ENCODE measurements around the gene LETMD1.
"Not testable (repeated sequence)": the region's sequence is repeated elsewhere in the genome, so short reads cannot be mapped to it uniquely, and the experiment has no call there.

The LETMD1 gene, protein sequence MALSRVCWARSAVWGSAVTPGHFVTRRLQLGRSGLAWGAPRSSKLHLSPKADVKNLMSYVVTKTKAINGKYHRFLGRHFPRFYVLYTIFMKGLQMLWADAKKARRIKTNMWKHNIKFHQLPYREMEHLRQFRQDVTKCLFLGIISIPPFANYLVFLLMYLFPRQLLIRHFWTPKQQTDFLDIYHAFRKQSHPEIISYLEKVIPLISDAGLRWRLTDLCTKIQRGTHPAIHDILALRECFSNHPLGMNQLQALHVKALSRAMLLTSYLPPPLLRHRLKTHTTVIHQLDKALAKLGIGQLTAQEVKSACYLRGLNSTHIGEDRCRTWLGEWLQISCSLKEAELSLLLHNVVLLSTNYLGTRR

DNA sequence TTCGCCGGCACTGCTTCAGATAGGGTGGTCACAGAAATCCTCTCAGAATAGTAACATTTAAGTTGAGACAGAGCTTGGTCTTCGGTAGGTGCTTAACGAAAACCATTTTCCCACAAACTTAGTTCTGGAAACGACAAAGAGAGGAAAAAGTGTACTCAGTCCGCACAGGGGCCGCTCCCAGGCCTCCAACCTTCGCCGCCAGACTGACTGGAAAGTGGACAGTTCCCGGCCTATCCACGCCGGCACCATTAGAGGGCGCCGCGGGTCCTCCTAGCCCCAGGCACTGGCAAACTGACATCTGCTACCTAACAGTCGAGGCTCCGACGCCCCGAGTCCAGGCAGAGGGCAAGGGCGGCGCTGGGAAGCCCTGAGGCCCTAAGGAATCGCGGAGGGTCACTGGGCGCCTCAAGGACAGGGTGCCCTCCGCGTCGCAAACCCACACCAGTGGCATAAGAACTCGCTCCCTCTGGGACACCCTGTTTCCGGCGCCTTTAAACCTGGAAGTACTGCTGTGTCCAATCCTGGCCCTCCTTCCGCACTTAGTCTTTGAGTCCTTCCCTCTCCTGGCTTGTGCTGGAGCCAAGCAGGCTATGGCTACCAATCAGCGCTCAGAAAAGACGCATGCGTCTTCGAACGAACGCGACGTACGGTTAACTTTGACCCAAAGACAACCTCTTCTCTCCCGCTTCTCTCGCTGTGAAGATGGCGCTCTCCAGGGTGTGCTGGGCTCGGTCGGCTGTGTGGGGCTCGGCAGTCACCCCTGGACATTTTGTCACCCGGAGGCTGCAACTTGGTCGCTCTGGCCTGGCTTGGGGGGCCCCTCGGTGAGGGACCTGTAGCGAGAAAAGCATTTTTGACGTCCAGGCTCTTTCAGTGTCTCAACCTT lies at the start of gene LETMD1:
Gene LETMD1 (plus strand): TSS at position 673 of the 886 bp plus-strand sequence. CDS start 30 bp downstream, at position 703.
- DNase-seq: peak; percentile 88

DNA sequence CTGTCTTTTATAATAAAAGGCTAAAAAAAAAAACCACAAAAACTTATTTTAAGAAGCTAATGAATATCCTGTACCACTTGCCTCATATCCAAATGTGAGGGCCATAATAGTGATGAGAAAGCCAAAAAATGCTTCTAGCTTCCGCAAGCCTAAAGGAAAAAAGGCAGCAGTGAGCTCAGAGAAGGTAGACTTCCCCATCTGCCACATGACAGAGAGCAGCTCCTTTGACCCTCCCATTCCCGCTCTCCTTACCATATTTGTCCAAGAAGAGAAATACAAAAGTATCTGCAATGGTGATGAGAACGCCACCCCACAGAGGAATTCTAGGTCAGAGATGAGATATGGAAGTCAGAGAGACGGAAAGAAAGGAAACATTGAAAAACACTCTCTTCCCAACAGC lies 49.0 kb upstream of the LETMD1 start:
- DNase-seq: no peak

DNA sequence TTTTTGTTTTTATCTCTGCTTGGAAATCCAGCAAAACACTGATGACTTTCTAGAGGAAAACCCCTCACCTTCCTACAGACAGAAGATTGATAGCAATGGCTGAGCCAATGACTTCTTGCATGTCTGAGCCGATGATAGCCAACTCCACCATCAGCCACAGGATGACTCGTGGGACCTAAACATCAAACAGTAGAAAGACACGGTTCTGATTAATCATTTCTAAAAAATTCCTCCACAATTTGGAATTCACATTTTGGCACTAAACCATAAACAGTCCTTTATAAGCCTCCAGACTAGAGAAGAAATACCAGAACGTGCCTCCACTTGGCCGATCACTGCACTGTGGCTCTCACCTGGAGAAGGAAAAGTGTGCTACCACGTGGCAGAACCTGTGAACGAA lies 47.9 kb upstream of the LETMD1 start:
- DNase-seq: no peak

DNA sequence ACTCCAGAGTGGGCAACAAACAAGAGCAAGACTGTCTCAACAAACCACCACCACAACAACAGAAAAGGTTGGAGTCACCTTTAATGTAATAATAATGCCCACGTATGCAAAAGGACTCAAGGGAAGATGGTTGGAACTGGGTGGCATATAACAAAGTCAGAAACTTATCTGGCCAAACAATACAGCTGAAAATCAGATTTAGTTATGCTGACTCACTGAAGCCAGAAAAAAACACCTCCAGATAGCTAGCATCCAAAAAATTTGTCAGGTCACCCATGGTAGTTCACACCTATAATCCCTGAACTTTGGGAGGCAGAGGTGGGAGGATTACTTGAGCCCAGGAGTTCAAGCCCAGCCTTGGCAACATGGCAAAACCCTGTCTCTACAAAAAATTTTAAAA lies 46.3 kb upstream of the LETMD1 start:
- no peak for DNase-seq

DNA sequence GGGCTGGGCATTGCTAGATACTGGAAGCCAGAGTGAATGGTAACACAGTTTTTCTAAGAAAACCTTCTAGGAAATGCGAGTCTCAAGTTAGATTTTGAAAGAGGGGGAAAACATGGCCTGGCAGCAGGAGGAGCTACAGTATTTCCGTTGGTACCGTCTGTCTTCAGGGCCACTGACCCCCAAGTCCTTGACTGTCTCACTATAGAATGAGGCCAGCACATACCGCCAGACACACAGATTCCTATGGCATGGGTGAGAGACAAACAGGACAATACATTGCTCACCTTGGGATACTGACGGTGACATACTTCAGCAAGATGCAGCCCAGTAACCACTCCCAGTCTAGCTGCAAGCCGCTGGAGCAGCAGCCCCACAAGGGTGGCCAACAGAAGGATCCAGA lies 43.6 kb upstream of the LETMD1 start:
- no peak for DNase-seq

DNA sequence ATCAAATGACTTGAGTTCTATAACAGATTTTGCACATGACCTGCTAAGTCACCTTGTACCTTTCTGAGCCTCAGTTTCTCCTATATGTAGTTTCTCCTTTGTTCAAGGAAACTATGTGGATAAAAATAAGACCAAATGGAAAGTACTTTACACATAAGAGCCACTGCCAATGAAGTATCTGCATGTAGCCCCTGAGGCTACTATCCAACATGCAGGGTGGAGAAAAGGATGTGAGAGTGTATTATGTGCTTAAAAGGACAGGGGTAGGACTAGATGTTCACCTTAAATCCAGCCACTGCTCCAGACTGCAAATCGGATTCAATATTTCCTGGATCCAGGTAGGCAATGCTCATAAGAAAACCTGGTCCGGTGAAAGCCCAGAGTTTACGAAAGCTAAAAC lies 43.1 kb upstream of the LETMD1 start:
- DNase-seq: no peak

DNA sequence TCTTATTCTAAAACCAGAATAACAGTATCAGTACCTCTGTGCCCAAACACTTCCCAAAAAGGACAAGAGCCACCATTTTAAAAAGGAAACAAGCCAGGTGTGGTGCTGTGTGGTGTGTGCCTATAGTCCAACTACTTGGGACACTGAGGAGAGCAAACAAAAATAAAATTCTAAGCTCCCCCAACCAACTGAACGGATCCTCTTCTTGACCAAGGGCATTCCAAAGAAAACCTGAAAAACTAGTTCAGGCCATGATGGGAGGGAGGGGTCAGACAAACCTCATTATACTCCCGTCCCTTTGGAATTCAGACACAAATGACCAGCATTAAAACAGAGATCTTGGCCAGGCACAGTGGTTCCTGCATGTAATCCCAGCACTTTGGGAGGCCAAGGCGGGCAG lies 42.5 kb upstream of the LETMD1 start:
- DNase-seq: no peak

DNA sequence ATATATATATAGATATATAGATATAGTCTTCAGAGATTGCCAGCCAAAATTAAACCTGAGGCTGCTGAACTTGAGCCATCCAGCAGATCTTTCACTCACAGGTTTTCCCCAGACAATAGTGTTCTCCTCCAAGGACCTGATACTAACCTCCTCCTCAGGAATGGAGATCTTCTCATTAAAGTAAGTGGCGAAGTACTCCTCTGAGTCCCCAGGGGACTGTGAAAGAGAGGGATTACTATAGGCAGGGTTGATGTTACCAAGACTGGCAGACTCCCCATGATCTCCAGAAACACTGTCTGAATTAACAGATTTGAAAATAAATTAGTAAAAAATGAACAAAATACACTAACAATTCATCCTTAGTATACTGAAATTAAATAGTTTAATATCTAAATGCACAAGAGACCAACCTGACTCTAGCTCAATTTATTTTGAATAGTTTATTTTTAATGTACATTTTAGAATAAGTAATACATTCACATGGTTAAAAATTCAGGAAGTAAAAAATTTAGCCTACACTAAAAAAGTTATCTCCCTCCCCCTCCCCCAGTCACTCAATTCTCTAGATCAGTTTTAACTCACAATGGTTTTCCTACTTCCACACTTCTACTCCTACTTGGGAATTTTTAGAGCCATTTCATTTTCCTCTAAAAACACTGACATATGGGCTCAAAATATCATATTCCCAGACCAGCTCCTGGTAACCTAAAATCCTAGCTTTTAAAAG lies 39.6 kb upstream of the LETMD1 start:
- DNase-seq: no peak

DNA sequence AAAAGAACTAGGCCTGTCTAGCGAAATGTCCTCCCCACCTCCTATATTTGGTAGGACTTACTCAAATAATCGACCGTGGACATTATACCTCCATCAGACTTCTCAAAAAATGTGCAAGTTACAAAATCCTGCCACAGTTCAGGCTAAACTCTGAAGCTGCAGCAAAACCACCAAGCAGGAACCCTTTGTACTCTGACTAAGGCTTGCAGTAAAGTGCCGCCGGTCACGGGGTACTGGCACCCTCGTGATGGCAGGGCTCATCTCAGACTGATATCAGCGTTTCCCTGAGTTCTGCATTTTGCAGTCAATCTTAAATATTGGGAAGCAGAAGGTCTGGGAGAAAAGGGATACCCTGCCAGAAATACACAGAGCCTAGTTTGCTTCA lies 39.1 kb upstream of the LETMD1 start:
- DNase-seq: peak; percentile 5

DNA sequence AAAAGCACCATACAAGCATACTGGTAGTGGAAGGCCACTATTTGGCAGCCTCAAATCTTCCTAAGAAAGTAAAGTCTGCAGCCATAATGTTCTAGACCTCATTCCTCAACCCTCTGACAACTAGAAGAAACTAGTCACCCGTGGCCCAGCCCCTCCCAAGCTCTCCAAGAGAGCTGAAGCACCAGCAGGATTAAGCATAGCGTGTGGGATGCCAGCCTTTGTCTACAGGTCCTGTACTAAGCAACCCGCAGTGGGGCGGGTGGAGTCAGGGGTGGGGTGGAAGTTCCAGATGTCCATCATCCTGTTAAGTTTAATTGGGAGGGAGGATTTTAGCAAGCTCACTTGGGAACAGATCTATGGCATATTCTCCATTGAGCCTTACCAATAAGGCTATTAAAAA lies 36.2 kb upstream of the LETMD1 start:
- DNase-seq: no peak

DNA sequence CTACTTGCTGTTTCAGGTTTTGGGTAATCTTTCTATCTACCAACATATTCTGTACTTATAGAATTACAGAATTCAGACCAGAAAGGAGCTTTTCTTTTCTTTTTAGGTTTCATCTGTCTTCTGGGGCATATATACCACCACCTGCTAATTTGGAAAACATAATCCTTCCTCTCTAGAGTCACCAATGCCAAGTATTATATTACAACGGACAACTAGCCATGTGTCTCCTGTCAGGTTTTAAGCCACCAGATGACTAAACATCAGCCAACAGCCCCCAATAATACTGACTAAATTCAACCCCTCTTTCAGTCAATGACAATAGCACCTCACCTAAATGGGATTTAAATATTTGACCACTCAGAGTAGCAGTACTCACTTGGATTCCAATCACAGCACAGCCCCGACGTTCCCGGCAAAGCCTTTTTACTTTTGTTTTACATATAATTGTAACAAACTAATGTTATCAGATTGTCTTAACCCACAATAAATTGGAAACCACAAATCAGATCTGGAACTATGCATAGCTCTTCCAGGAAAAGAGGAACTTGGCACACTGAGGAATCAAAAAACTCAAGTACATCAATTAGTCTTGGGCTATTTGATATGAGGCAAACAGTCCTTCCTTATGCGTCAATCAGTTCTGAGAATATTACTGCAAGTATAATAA lies 35.4 kb upstream of the LETMD1 start:
- no peak for DNase-seq

DNA sequence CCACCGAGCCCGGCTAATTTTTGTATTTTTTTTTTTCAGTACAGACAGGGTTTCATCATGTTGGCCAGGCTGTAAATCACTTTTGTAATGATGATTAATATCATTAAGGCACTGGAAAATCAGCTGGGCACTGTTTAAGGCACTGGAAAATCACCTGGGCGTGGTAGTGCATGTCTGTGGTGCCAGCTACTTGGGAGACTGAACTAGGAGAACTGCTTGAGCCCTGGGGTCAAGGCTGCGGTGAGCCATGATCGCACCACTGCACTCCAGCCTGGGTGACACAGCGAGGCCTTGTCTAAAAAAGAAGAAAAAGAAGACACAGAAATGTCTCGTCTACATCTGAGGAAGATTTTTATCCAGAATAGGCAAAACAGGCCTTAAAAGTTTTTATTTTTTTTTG lies 34.7 kb upstream of the LETMD1 start:
- DNase-seq: no peak

DNA sequence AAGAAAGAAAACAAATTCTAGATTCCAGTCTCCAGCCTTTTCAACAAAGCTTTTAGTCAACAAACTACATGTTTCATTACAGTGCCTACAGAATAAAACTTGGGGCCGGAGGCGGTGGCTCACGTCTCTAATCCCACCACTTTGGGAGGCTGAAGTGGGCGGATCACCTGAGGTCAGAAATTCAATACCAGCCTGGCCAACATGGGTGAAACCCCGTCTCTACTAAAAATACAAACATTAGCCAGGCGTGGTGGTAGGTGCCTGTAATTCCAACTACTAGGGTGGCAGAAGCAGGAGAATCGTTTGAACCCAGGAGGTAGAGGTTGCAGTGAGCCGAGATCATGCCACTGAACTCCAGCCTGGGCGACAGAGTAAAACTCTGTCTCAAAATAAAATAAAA lies 33.7 kb upstream of the LETMD1 start:
- not testable (repeated sequence) for DNase-seq

DNA sequence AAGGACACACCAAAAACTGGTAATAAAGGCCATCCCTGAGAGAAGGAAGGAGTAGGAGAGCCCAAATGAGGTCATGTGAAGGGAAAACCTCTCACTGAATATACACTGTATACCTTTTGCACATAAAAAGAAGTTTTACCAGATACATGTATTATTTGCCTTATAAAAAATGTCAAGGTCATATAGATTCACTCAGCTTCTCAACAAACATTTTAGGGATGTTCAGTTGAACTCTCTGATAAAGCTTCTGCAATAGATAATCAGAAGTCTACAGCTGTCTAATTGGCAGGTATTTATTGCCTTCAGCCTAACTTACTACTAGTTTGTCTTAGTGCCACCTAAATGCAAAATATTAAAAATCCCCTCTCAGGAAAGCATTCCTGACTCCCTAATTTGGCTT lies 30.7 kb upstream of the LETMD1 start:
- DNase-seq: no peak

DNA sequence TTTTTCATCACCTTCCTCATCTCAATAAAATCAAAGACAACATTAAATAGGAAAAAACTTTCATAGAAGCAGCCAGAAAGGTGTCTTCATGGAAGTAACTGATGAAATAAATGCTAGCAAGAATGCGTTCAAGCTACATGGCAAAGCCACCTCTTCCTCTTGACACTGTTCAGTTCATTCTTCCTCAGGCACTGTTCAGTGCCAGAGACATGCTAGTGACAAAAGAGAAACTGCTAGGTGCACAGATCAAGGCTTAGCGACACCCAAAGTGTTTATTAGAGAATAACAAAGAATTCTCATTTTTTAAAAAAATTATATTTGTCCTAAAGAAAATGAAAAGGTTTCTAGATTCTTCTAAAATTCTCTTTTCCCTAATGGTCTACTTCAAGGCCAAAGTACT lies 29.2 kb upstream of the LETMD1 start:
- no peak for DNase-seq

DNA sequence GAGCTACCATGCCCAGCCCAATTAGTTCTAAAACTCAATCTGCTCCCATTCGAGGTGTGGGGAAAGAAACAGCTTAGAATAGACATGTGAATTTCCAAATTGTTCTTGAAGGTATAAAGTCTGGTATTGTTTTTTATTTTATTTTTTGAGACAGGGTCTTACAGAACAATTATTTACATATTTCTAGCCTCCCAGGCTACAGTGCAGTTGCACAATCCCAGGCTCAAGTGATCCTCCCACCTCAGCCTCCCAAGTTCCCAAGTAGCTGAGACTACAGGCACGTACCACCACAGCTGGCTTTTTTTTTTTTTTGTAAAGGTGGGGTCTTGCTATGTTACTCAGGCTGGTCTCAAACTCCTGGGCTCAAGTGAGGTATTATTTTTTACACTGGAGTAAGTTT lies 28.2 kb upstream of the LETMD1 start:
- no peak for DNase-seq

DNA sequence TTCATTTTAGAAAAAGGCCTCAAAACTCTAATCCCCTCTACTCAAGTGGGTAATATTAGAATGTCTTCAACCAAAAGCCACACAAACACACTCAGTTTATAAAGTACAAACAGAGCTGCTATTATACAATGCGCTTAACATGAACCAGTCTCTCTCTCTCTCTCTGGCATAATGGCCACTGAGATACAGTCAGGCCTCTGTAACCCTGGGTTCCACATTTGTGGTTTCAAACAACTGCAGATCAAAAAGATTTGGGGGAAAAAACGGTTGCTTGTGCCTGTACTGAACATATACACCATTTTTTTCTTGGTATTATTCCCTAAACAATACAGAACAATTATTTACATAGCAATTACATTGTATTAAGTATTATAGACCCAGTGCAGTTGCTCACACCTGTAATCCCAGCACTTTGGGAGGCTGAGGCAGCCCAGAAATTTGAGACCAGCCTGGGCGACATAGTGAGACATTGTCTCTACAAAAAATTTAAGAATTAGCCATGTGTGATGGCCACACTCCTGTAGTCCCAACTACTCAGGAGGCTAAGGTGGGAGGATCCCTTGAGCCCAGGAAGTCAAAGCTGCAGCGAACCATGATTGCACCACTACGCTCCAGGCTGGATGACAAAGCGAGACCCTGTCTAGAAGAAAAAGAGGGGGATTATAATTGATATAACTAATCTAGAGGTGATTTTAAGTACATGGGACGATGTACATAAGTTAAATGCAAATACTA lies 27.5 kb upstream of the LETMD1 start:
- DNase-seq: no peak

DNA sequence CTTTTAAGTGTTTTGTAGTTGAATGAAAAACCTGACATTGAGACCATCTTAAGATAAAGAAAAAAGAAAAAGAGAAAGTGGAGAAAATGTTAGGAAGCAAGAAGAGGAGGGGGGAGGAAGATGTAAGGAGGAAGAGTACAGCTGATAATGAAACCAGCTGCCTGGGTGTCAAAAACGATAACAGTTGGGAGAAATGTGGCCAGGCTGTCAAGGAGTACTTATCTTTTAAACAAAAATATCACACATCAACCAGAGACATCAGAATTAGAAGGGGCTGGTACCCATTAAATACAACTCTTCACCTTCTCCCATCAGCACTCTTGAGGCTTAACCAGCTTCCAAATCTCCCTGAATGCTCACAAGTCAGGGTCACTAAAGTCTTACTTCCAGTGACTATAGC lies 26.4 kb upstream of the LETMD1 start:
- DNase-seq: no peak

DNA sequence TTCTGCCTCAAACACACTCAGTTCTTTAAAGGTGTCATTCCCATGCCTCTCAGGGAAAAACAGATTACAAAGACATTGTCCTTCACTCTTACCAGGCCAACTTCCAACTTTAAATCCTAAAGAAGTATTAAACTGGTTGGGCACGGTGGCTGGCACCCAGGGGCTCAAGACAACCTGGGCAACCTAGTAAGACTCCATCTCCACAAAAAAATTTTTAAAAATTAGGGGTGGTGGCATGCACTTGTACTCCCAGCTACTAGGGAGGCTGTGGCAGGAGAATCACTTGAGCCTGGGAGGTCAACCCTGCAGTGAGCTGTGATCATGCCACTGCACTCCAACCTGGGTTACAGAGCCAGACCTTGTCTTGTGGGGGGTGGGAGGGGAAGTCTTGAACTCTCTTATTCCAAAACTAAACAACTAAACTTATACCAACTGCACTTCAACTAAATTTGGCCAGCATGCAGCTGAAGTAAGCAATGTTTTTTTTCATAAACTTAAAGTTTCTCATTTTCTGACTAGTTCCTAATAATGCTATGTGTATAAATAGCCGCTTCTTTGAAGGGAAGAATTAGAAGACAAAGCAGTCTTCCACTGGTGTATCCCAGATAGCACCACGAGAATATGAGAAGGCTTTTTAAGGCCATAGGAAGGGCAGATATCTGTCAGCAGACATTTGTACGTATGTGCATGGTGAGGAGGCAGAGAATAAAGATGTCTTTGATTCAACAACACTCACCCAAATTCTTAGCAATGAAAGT lies 24.3 kb upstream of the LETMD1 start:
- DNase-seq: no peak

DNA sequence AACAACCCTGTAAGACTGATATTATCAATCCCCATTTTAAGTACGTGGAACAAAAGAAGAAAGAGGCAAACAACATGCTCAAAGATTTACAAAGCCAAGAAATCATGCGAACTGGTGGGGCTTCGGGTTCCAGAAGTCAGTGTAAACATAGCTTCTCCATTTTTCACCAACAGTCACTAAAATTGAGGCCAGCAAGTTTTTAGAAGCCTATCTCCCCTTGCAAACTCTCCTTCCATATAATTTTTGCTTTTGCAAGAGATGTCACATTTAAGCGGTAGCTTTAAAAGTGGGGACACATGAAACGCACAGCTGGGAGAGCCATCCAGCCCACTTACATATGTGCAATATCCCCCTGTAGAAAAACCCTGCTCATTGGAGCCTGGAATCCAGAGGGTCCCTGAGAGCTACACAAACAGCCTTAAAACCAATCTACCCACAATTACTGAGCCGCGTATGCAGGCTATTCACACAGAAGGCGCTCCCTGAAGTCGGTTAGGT lies 22.7 kb upstream of the LETMD1 start:
- no peak for DNase-seq
